IMR-90 (cell line): ENCODE data around the gene HFM1. TPM values are rescaled to one million over a fixed set of nuclear protein-coding genes. Genes with fewer than 3 reads are reported as not detected.

Experiments
- ATAC-seq: fragments of 200-7000 bp; cut with Tn5 transposase; 2 replicates; pipeline ENCODE4 v1.9.1; 2020; ENCODE audit warnings: low read depth, mild to moderate bottlenecking, moderate library complexity
- BruUV-seq: library from RNA; stranded (reverse); fragments of 400-500 nt; replicated peaks from 2 replicates; lab custom pipeline; 2021; lab: Mats Ljungman, UMichigan
- CTCF ChIA-PET: fragments of 300-600 bp; formaldehyde crosslinking; extraction: SDS; loops from one replicate; lab custom pipeline; 2021; ENCODE audit warnings: antibody characterized with exemption; lab: Yijun Ruan, JAX
- POLR2A ChIA-PET: fragments of 300-600 bp; sonication (Branson Sonifier 250); formaldehyde crosslinking; loops from one replicate; lab custom pipeline; 2022; ENCODE audit warnings: antibody characterized with exemption; ENCODE audit not compliant: unreplicated experiment; lab: Charles Lee
- DNase-seq: peaks from one replicate; pipeline ENCODE4 v3.0.0; 2013
- H2AFZ ChIP-seq: replicated peaks from 2 replicates; pipeline ENCODE3; 2013; ENCODE audit warnings: low read length, mild to moderate bottlenecking; ENCODE audit not compliant: poor library complexity
- H2AK5ac ChIP-seq: 2 replicates; pipeline ENCODE4 v1.6.1; 2013; ENCODE audit warnings: low read depth, low read length, inconsistent platforms
- H2AK9ac ChIP-seq: replicated peaks from 2 replicates; pipeline ENCODE3; 2013; ENCODE audit warnings: mild to moderate bottlenecking, low read depth, low read length, moderate library complexity; ENCODE audit not compliant: poor library complexity
- H2BK120ac ChIP-seq: 2 replicates; pipeline ENCODE4 v1.6.1; 2013; ENCODE audit warnings: low read depth, low read length, inconsistent platforms
- H2BK15ac ChIP-seq: 3 replicates; pipeline ENCODE4 v1.6.1; 2013; ENCODE audit warnings: low read depth, low read length, inconsistent platforms
- H2BK20ac ChIP-seq: 2 replicates; pipeline ENCODE4 v1.6.1; 2013; ENCODE audit warnings: low read depth, mild to moderate bottlenecking, inconsistent platforms, low read length, moderate library complexity
- H2BK5ac ChIP-seq: 2 replicates; pipeline ENCODE4 v1.6.1; 2013; ENCODE audit warnings: mild to moderate bottlenecking, low read depth, low read length, inconsistent platforms; ENCODE audit not compliant: poor library complexity, severe bottlenecking
- H3K14ac ChIP-seq: replicated peaks from 2 replicates; pipeline ENCODE4 v1.6.1; 2013; ENCODE audit warnings: low read depth, low read length, inconsistent platforms
- H3K18ac ChIP-seq: 2 replicates; pipeline ENCODE4 v1.6.1; 2013; ENCODE audit warnings: low read depth, low read length, control low read depth
- H3K23ac ChIP-seq: 2 replicates; pipeline ENCODE4 v1.6.1; 2013; ENCODE audit warnings: low read depth, low read length, inconsistent platforms
- H3K27ac ChIP-seq: 2 replicates; pipeline ENCODE4 v1.5.1; 2013; ENCODE audit warnings: mild to moderate bottlenecking, control low read depth, low read length; ENCODE audit not compliant: insufficient read depth
- H3K27me3 ChIP-seq: 2 replicates; pipeline ENCODE4 v1.6.1; 2013; ENCODE audit warnings: low read length; ENCODE audit not compliant: control insufficient read depth, insufficient read depth
- H3K36me3 ChIP-seq: 2 replicates; pipeline ENCODE4 v1.6.1; 2013; ENCODE audit warnings: low read length, mixed read lengths; ENCODE audit not compliant: control insufficient read depth, insufficient read depth
- H3K4ac ChIP-seq: 2 replicates; pipeline ENCODE4 v1.6.1; 2013; ENCODE audit warnings: low read depth, low read length, inconsistent platforms
- H3K4me1 ChIP-seq: 2 replicates; pipeline ENCODE4 v1.6.1; 2013; ENCODE audit warnings: low read length, mixed read lengths; ENCODE audit not compliant: control insufficient read depth, insufficient read depth
- H3K4me2 ChIP-seq: 2 replicates; pipeline ENCODE4 v1.6.1; 2013; ENCODE audit warnings: low read depth, mild to moderate bottlenecking, control low read depth, low read length, moderate library complexity
- H3K4me3 ChIP-seq: 2 replicates; pipeline ENCODE4 v1.5.1; 2013; ENCODE audit warnings: low read depth, mild to moderate bottlenecking, control low read depth, low read length, moderate library complexity; ENCODE audit not compliant: insufficient read depth
- H3K56ac ChIP-seq: 2 replicates; pipeline ENCODE4 v1.6.1; 2013; ENCODE audit warnings: low read length, inconsistent platforms; ENCODE audit not compliant: insufficient read depth; ENCODE audit errors: extremely low read depth
- H3K79me1 ChIP-seq, 2 experiments: 2 replicates each; pipeline ENCODE4 v1.6.1; 2013; ENCODE audit warnings: low read length in 2 of 2, inconsistent platforms in 1 of 2, low read depth in 1 of 2
- H3K9ac ChIP-seq: 2 replicates; pipeline ENCODE4 v1.6.1; 2013; ENCODE audit warnings: low read depth, low read length, control low read depth
- H3K9me1 ChIP-seq: 2 replicates; pipeline ENCODE4 v1.6.1; 2013; ENCODE audit warnings: low read length, inconsistent platforms; ENCODE audit not compliant: insufficient read depth
- H3K9me3 ChIP-seq: 2 replicates; pipeline ENCODE4 v1.6.1; 2013; ENCODE audit warnings: low read length; ENCODE audit not compliant: control insufficient read depth, insufficient read depth
- H4K20me1 ChIP-seq: 2 replicates; pipeline ENCODE4 v1.6.1; 2013; ENCODE audit warnings: low read length, inconsistent platforms; ENCODE audit not compliant: insufficient read depth
- H4K5ac ChIP-seq: 2 replicates; pipeline ENCODE4 v1.6.1; 2013; ENCODE audit warnings: mild to moderate bottlenecking, low read depth, low read length, control low read depth
- H4K8ac ChIP-seq, 2 experiments: 2 replicates each; pipeline ENCODE4 v1.6.1; 2013; ENCODE audit warnings: low read depth in 2 of 2, low read length in 2 of 2, control low read depth in 1 of 2, inconsistent platforms in 1 of 2
- H4K91ac ChIP-seq: 2 replicates; pipeline ENCODE4 v1.6.1; 2013; ENCODE audit warnings: low read depth, low read length, inconsistent platforms; ENCODE audit not compliant: insufficient read depth
- CHD1 ChIP-seq: IDR thresholded peaks from 2 replicates; pipeline ENCODE4 v1.6.1; 2012; ENCODE audit warnings: low read depth, low read length, improper control_type of control experiment
- ELK1 ChIP-seq: fragments of 150-350 bp; IDR thresholded peaks from 2 replicates; pipeline ENCODE4 v1.6.1; 2016; ENCODE audit warnings: low read depth, mild to moderate bottlenecking, low read length, moderate library complexity, borderline replicate concordance
- MAFK ChIP-seq: IDR thresholded peaks from 2 replicates; pipeline ENCODE4 v1.6.1; 2012; ENCODE audit warnings: low read depth, low read length, improper control_type of control experiment
- MXI1 ChIP-seq: IDR thresholded peaks from 2 replicates; pipeline ENCODE4 v1.6.1; 2012; ENCODE audit warnings: low read depth, mild to moderate bottlenecking, low read length, moderate library complexity, borderline replicate concordance
- RCOR1 ChIP-seq: IDR thresholded peaks from 2 replicates; pipeline ENCODE4 v1.6.1; 2012; ENCODE audit warnings: mild to moderate bottlenecking, low read length, improper control_type of control experiment; ENCODE audit not compliant: insufficient replicate concordance
- WGBS, 2 experiments: methylation state at CpG; one replicate each; pipeline versions ENCODE4 v1.1.5 to v1.1.7; 2013; ENCODE audit warnings: missing lambda C conversion rate in 2 of 2; ENCODE audit not compliant: insufficient read length in 1 of 2; ENCODE audit errors: extremely low coverage in 2 of 2; 5-methylcytosine and 5-hydroxymethylcytosine counted together
- dilution Hi-C: fragments of 300-500 bp; cut with HindIII; formaldehyde crosslinking; loops from one replicate; pipeline ENCODE4 v1.14.3; 2018; ENCODE audit warnings: low sequenced_read_pairs; ENCODE audit not compliant: unreplicated experiment
- in situ Hi-C: fragments of 300-500 bp; cut with MboI; formaldehyde crosslinking; loops from 3 replicates; pipeline ENCODE4 v1.14.3; 2019; ENCODE audit warnings: low sequenced_read_pairs, inconsistent platforms, mixed read lengths
- intact Hi-C: fragments of 100-400 bp; cut with micrococcal nuclease; formaldehyde crosslinking; loops from 2 replicates; pipeline ENCODE4 v1.10.0; 2022
- polyA plus RNA-seq, 3 experiments: library from polyadenylated mRNA; depleted of rRNA; stranded (reverse); fragments of >200 nt; gene quantifications; 2 replicates each; pipeline ENCODE4 v1.2.3, GENCODE V29; 2012; ENCODE audit warnings: low replicate concordance in 1 of 3
- total RNA-seq: library from RNA; depleted of rRNA; stranded (reverse); fragments of >200 nt; gene quantifications from 2 replicates; pipeline ENCODE4 v1.2.3, GENCODE V29; 2012

HFM1 gene
- total and polyA plus RNA-seq, 2 of the 4 experiments (the other 2 are of a cell fraction), result 0.15 to 0.18 TPM

- dilution Hi-C loops (no loop called here), in situ Hi-C loops (no loop called here), intact Hi-C loops (no loop called here)
- BruUV-seq, result no TSS peak
- H2AK9ac ChIP-seq, result no peak overlapping the region
- H3K23ac ChIP-seq, result no peak overlapping the region
- DNase-seq, result no peak
- H2BK20ac ChIP-seq, result no peak overlapping the region
- no peak overlapping the region for H2BK120ac ChIP-seq
- no peaks in the 10 kb centered on the region for H3K36me3 ChIP-seq
- H2BK5ac ChIP-seq, result no peak overlapping the region
- H3K79me1 ChIP-seq, result no peaks in the 10 kb centered on the region
- no peak overlapping the region for H2AK5ac ChIP-seq
- no peaks in the 10 kb centered on the region for H4K20me1 ChIP-seq
- no peaks in the 10 kb centered on the region for H3K27me3 ChIP-seq
- no peak overlapping the region for H3K27ac ChIP-seq
- H3K4ac ChIP-seq, result no peak overlapping the region
- POLR2A ChIA-PET, result no interaction called here
- H3K4me2 ChIP-seq, result no peak overlapping the region
- H4K8ac ChIP-seq, result no peak overlapping the region
- CTCF ChIA-PET, result no interaction called here
- no peak overlapping the region for H3K56ac ChIP-seq
- H3K14ac ChIP-seq, result no peak overlapping the region
- no peaks in the 10 kb centered on the region for H3K4me1 ChIP-seq
- no peak overlapping the region for H4K5ac ChIP-seq
- WGBS, 2 experiments, result no CpG with 5 or more reads among the region's 3 CpGs
- H3K9ac ChIP-seq, result no peak overlapping the region
- TF ChIP-seq RCOR1, result no peak
- TF ChIP-seq MXI1, result no peak
- TF ChIP-seq ELK1, result no peak
- no peak for TF ChIP-seq MAFK
- TF ChIP-seq CHD1, result no peak
- H4K91ac ChIP-seq, result no peak overlapping the region
- ATAC-seq, result no peak
- H3K4me3 ChIP-seq, result no peak overlapping the region
- H2BK15ac ChIP-seq, result no peak overlapping the region
- no peak overlapping the region for H2AFZ ChIP-seq
- H3K9me3 ChIP-seq, result no peaks in the 10 kb centered on the region
- no peaks in the 10 kb centered on the region for H3K9me1 ChIP-seq
- no peak overlapping the region for H3K18ac ChIP-seq
Measured at GRCh38 chr1:91346824-91347223, 57.8 kb downstream of the HFM1 start.
